SK-N-SH (cell line): ENCODE data around the gene COL12A1. TPM values are rescaled to one million over a fixed set of nuclear protein-coding genes. Genes with fewer than 3 reads are reported as not detected.

Source experiments
- CTCF ChIA-PET: fragments of 300-600, 350-600 bp; formaldehyde crosslinking; extraction: SDS; loops from one replicate; lab custom pipeline; 2021; lab: Yijun Ruan, JAX
- POLR2A ChIA-PET: fragments of 350-600 bp; sonication (Branson Sonifier 250); formaldehyde crosslinking; extraction: SDS; loops from one replicate; lab custom pipeline; 2020; ENCODE audit warnings: antibody characterized with exemption, inconsistent platforms; lab: Yijun Ruan, JAX
- DNase-seq: peaks from one replicate; pipeline ENCODE4 v3.0.0; 2012
- H2AFZ ChIP-seq: fragments of 200-600 bp; sonication (generic); 2 replicates; pipeline ENCODE4 v1.8.1; 2016; ENCODE audit warnings: antibody characterized with exemption, mild to moderate bottlenecking, low read depth
- H3F3A ChIP-seq: fragments of 200-600 bp; sonication (generic); replicated peaks from 2 replicates; pipeline ENCODE3; 2016; ENCODE audit warnings: antibody characterized with exemption, mild to moderate bottlenecking; ENCODE audit not compliant: insufficient read depth
- H3K27ac ChIP-seq, 2 experiments: fragments of 200-500 bp in 1 of 2; fragments of 200-600 bp in 1 of 2; sonication (Bioruptor generic) in 1 of 2; sonication (generic), shearing (Covaris generic) in 1 of 2; 2 replicates each; pipeline versions ENCODE4 v1.5.1 to v1.6.1; 2014 to 2016; ENCODE audit warnings: low read depth in 2 of 2, inconsistent platforms in 1 of 2, low read length in 1 of 2, mild to moderate bottlenecking in 1 of 2, mixed read lengths in 1 of 2
- H3K27me3 ChIP-seq: fragments of 200-600 bp; sonication (generic), shearing (Covaris generic); 2 replicates; pipeline ENCODE4 v1.6.1; 2016; ENCODE audit warnings: mixed run types; ENCODE audit not compliant: insufficient read depth
- H3K36me3 ChIP-seq, 2 experiments: fragments of 200-500 bp in 1 of 2; fragments of 200-600 bp in 1 of 2; sonication (Bioruptor generic) in 1 of 2; sonication (generic) in 1 of 2; replicated peaks in 1 of 2; 2 replicates each; pipeline versions ENCODE3 to v1.5.1; 2014 to 2016; ENCODE audit warnings: low read length in 1 of 2, mild to moderate bottlenecking in 1 of 2; ENCODE audit not compliant: insufficient read depth in 2 of 2, control insufficient read depth in 1 of 2
- H3K4me1 ChIP-seq, 2 experiments: fragments of 200-500 bp in 1 of 2; fragments of 200-600 bp in 1 of 2; sonication (Bioruptor generic) in 1 of 2; sonication (generic), shearing (Covaris generic) in 1 of 2; 2 replicates each; pipeline versions ENCODE4 v1.5.1 to v1.6.1; 2014 to 2016; ENCODE audit warnings: low read depth in 1 of 2, low read length in 1 of 2, mixed run types in 1 of 2; ENCODE audit not compliant: insufficient read depth in 2 of 2, control insufficient read depth in 1 of 2
- H3K4me2 ChIP-seq: fragments of 200-600 bp; sonication (generic), shearing (Covaris generic); 2 replicates; pipeline ENCODE4 v1.6.1; 2017; ENCODE audit warnings: mixed run types
- H3K4me3 ChIP-seq, 2 experiments: fragments of 200-500 bp in 1 of 2; fragments of 200-600 bp in 1 of 2; sonication (Bioruptor generic) in 1 of 2; sonication (generic), shearing (Covaris generic) in 1 of 2; 2 replicates each; pipeline versions ENCODE4 v1.5.1 to v1.8.1; 2014 to 2016; ENCODE audit warnings: low read depth in 2 of 2, inconsistent platforms in 1 of 2, low read length in 1 of 2, mild to moderate bottlenecking in 1 of 2, mixed read lengths in 1 of 2, moderate library complexity in 1 of 2
- H3K79me2 ChIP-seq: fragments of 200-600 bp; sonication (generic); 2 replicates; pipeline ENCODE4 v1.8.1; 2017; ENCODE audit warnings: mild to moderate bottlenecking; ENCODE audit not compliant: insufficient read depth
- H3K9ac ChIP-seq: fragments of 200-600 bp; sonication (generic); 2 replicates; pipeline ENCODE4 v1.6.1; 2017; ENCODE audit warnings: mixed run types
- H3K9me2 ChIP-seq: fragments of 200-600 bp; sonication (generic); 2 replicates; pipeline ENCODE4 v1.6.1; 2017; ENCODE audit warnings: mixed run types
- H3K9me3 ChIP-seq: fragments of 200-600 bp; sonication (generic); 2 replicates; pipeline ENCODE4 v1.6.1; 2017; ENCODE audit warnings: mixed run types, mild to moderate bottlenecking, moderate library complexity
- H4K20me1 ChIP-seq: fragments of 200-600 bp; sonication (generic); 2 replicates; pipeline ENCODE4 v1.6.1; 2017; ENCODE audit warnings: mild to moderate bottlenecking, mixed run types; ENCODE audit not compliant: insufficient read depth
- ELF1 ChIP-seq: IDR thresholded peaks from 2 replicates; pipeline ENCODE4 v1.4.0; 2012
- EZH2phosphoT487 ChIP-seq: fragments of 200-600 bp; sonication (generic); IDR thresholded peaks from 2 replicates; pipeline ENCODE4 v1.6.1; 2017; ENCODE audit warnings: low read depth, mixed run types, mild to moderate bottlenecking, antibody characterized with exemption, moderate library complexity, borderline replicate concordance
- FOXJ3 ChIP-seq: sonication (generic); formaldehyde crosslinking; IDR thresholded peaks from 2 replicates; pipeline ENCODE4 v1.5.1; 2020; ENCODE audit warnings: mild to moderate bottlenecking, missing genetic modification reagents
- GATA2 ChIP-seq: sonication (generic); formaldehyde crosslinking; IDR thresholded peaks from 2 replicates; pipeline ENCODE4 v1.5.0; 2020; ENCODE audit warnings: mild to moderate bottlenecking, missing genetic modification reagents
- MAX ChIP-seq: IDR thresholded peaks from 2 replicates; pipeline ENCODE4 v1.4.0; 2012; ENCODE audit warnings: low read depth
- MEF2A ChIP-seq: IDR thresholded peaks from 2 replicates; pipeline ENCODE4 v1.4.0; 2012; ENCODE audit warnings: low read depth, borderline replicate concordance
- MXI1 ChIP-seq: IDR thresholded peaks from 2 replicates; pipeline ENCODE4 v1.6.1; 2012; ENCODE audit warnings: mild to moderate bottlenecking, low read depth, low read length, improper control_type of control experiment
- NFIC ChIP-seq: IDR thresholded peaks from 2 replicates; pipeline ENCODE4 v1.4.0; 2012; ENCODE audit warnings: borderline replicate concordance
- PBX3 ChIP-seq: IDR thresholded peaks from 2 replicates; pipeline ENCODE4; 2012
- TAF1 ChIP-seq: IDR thresholded peaks from 2 replicates; pipeline ENCODE4 v1.6.1; 2012; ENCODE audit warnings: low read depth, mild to moderate bottlenecking, low read length, moderate library complexity, borderline replicate concordance
- TCF12 ChIP-seq: IDR thresholded peaks from 2 replicates; pipeline ENCODE4 v1.4.0; 2012
- YY1 ChIP-seq: IDR thresholded peaks from 2 replicates; pipeline ENCODE4 v1.4.0; 2012; ENCODE audit warnings: low read depth, mild to moderate bottlenecking
- ZBTB33 ChIP-seq: IDR thresholded peaks from 2 replicates; pipeline ENCODE4 v1.4.0; 2012; ENCODE audit warnings: low read depth, borderline replicate concordance
- WGBS: methylation state at CpG from one replicate; pipeline ENCODE4 v1.1.6; 2017; ENCODE audit warnings: low lambda C conversion rate; 5-methylcytosine and 5-hydroxymethylcytosine counted together
- polyA plus RNA-seq, 3 experiments: library from polyadenylated mRNA; depleted of rRNA; stranded (reverse); fragments of >200 nt; gene quantifications; 2 replicates each; pipeline ENCODE4 v1.2.3, GENCODE V29; 2012

The COL12A1 gene
- polyA plus RNA-seq, 1 of the 3 experiments (the other 2 are of a cell fraction), result 0.03 TPM

DNA sequence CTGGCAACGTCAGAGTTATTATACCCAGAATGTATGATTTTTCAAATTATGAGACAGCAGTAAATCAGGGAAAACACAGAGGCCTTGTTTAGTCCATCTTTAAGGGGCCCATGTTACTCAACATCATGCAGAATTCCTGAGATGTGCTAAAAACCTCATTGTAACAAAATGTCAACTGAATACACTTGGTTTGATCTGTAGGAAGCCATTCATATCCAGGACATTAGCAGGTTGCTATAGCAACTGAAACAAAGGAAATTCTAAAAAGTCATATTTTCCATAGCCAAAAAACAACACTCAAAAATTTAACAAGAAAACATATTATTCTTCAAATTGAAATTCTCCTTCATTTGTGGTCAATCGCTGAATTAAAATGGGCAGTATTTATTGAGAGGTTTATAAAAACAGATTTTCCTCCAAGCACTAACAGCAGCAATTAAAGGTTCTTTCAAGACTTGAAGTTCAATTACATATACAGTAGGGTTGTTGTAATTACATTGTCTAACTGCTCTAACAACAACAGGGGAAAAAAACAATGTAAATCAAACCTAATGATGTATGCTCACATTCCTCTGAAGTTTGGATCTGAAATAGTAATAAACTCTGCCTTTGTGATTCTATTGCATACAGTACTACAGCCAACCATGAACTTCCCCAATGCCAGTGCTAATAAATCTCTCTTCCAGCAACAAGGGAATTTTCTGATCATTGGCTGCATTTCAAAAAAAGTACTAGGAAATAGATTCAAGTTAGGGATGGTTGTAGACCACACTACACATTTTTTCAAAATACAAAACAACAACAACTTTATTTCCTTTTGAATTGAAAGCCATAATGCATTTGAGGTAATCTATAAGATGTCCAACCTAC lies 34.9 kb downstream of the COL12A1 start:
- no peaks in the 10 kb centered on the region for H3K79me2 ChIP-seq
- no peak for DNase-seq

More for the DNA sequence above, 34.9 kb downstream of the COL12A1 start:
- no peaks in the 10 kb centered on the region for H3K9me2 ChIP-seq
- peaks cover 17% of the 10 kb centered on the region; the same call in 1 of the 2 replicates for H3K27me3 ChIP-seq
- no peaks in the 10 kb centered on the region for H3F3A ChIP-seq
- no peak overlapping the region for H3K4me3 ChIP-seq
- H3K36me3 ChIP-seq, result no peaks in the 10 kb centered on the region
- CTCF ChIA-PET, result no interaction called here
- POLR2A ChIA-PET, result no interaction called here
- H3K9me3 ChIP-seq, result no peaks in the 10 kb centered on the region
- no peak overlapping the region for H3K4me2 ChIP-seq
- H3K9ac ChIP-seq, result no peak overlapping the region
- no peaks in the 10 kb centered on the region for H4K20me1 ChIP-seq
- TF ChIP-seq YY1 (no peak), MAX (no peak), PBX3 (no peak), GATA2 (CRISPR knock-in tag) (no peak), MEF2A (no peak), MXI1 (no peak), ELF1 (no peak), TCF12 (no peak), EZH2phosphoT487 (no peak), TAF1 (no peak), FOXJ3 (CRISPR knock-in tag) (no peak), ZBTB33 (no peak), NFIC (no peak)
- 18% methylated on average over 2 of the region's 2 CpGs for WGBS
- no peak overlapping the region for H2AFZ ChIP-seq
- no peak overlapping the region for H3K27ac ChIP-seq
- no peaks in the 10 kb centered on the region for H3K4me1 ChIP-seq
